ENCODE results near the gene CMTM8.

The CMTM8 gene

DNA sequence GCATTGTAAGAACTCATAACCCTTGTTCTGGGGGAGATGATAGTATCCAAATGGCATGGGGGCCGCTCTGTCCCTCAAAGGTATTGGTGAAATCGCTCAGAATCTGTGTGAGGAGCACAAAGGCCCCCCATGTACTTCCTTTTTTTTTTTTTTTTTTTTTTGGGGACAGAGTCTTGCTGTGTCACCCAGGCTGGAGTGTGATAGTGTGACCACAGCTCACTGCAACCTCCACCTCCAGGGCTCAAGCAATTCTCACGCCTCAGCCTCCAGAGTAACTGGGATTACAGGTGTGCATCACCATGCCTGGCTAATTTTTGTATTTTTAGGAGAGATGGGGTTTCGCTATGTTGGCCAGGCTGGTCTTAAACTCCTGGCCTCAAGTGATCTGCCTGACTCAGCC lies 37.0 kb downstream of the CMTM8 start:
- Histone ChIP-seq H3K79me2 (ENCODE audit: control insufficient read depth, low read length) (no peaks in the 10 kb centered on the region), H3K4me3 (ENCODE audit: low read length) (no peak overlapping the region), H3F3A (ENCODE audit: control insufficient read depth, insufficient read depth) (no peaks in the 10 kb centered on the region), H3K4me1 (ENCODE audit: control insufficient read depth, low read length) (no peaks in the 10 kb centered on the region), H3K27me3 (ENCODE audit: control insufficient read depth, low read length) (no peaks in the 10 kb centered on the region), H3K9me2 (replicated peaks; ENCODE audit: control insufficient read depth, low read length) (no peaks in the 10 kb centered on the region), H3K4me2 (ENCODE audit: low read length) (no peak overlapping the region), H3K9me3 (ENCODE audit: control insufficient read depth, insufficient read depth, low read length) (no peaks in the 10 kb centered on the region), H4K20me1 (ENCODE audit: control insufficient read depth, insufficient read depth, low read depth, low read length) (no peaks in the 10 kb centered on the region), H3K36me3 (ENCODE audit: control insufficient read depth, low read length) (no peaks in the 10 kb centered on the region), H3K27ac (ENCODE audit: low read depth, low read length) (no peak overlapping the region)
- TF ChIP-seq CTCF (IDR thresholded peaks at IDR 0.05; ENCODE audit: low read depth, low read length, poor library complexity, severe bottlenecking) (no peak), EZH2phosphoT487 (IDR thresholded peaks at IDR 0.05; ENCODE audit: borderline replicate concordance, low read length) (no peak)

DNA sequence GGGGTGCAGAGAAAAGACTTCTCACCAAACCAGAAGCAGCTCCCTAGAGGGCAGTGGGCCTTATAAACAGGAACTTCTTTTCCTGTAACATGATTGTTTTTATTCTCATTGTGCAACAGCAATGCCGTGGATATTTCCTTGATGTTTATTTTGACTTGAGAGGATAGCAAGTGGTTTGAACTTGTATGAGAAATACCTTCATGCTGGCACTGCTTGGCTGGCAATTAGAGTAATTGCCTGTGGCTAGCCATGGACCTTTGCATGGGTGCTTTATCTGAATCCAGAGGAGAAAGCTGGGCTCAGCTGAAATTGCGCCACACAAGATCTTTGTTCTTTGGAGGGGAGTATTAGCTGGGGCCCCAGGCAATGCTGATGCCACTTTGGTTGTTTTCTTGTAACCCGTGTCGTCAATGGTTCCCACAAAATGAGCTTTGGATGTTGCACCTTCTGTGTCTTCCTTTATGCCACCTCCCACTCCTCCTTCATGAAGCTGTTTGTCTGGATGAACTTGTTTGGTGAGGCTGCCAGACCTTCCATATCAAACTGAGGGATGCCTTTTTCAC lies 37.9 kb downstream of the CMTM8 start:
- Histone ChIP-seq H3K4me2 (ENCODE audit: low read length) (no peak overlapping the region), H3K27me3 (ENCODE audit: control insufficient read depth, low read length) (no peaks in the 10 kb centered on the region; the same call in 1 of the 2 replicates), H3K79me2 (ENCODE audit: control insufficient read depth, low read length) (no peaks in the 10 kb centered on the region), H3K4me3 (ENCODE audit: low read length) (no peak overlapping the region), H3K9me3 (ENCODE audit: control insufficient read depth, insufficient read depth, low read length) (no peaks in the 10 kb centered on the region), H3K36me3 (ENCODE audit: control insufficient read depth, low read length) (no peaks in the 10 kb centered on the region), H3F3A (ENCODE audit: control insufficient read depth, insufficient read depth) (no peaks in the 10 kb centered on the region), H4K20me1 (ENCODE audit: control insufficient read depth, insufficient read depth, low read depth, low read length) (no peaks in the 10 kb centered on the region), H3K9me2 (replicated peaks; ENCODE audit: control insufficient read depth, low read length) (no peaks in the 10 kb centered on the region), H3K4me1 (ENCODE audit: control insufficient read depth, low read length) (no peaks in the 10 kb centered on the region), H3K27ac (ENCODE audit: low read depth, low read length) (no peak overlapping the region)
- TF ChIP-seq CTCF (IDR thresholded peaks at IDR 0.05; ENCODE audit: low read depth, low read length, poor library complexity, severe bottlenecking) (no peak), EZH2phosphoT487 (IDR thresholded peaks at IDR 0.05; ENCODE audit: borderline replicate concordance, low read length) (no peak)

GRCh38 chr3:32278714-32279113 lies 40.2 kb downstream of the CMTM8 start:
- no peak overlapping the region for H3K4me2 ChIP-seq (ENCODE audit: low read length)
- TF ChIP-seq CTCF (IDR thresholded peaks at IDR 0.05; ENCODE audit: low read depth, low read length, poor library complexity, severe bottlenecking) (no peak), EZH2phosphoT487 (IDR thresholded peaks at IDR 0.05; ENCODE audit: borderline replicate concordance, low read length) (no peak)
- H3K9me3 ChIP-seq (ENCODE audit: control insufficient read depth, insufficient read depth, low read length), result no peaks in the 10 kb centered on the region
- H3K9me2 ChIP-seq (replicated peaks; ENCODE audit: control insufficient read depth, low read length), result no peaks in the 10 kb centered on the region
- no peaks in the 10 kb centered on the region for H3F3A ChIP-seq (ENCODE audit: control insufficient read depth, insufficient read depth)
- no peak overlapping the region for H3K27ac ChIP-seq (ENCODE audit: low read depth, low read length)
- peaks cover 4% of the 10 kb centered on the region; the same call in 1 of the 2 replicates for H3K4me1 ChIP-seq (ENCODE audit: control insufficient read depth, low read length)
- no peak overlapping the region for H3K4me3 ChIP-seq (ENCODE audit: low read length)
- no peaks in the 10 kb centered on the region for H3K79me2 ChIP-seq (ENCODE audit: control insufficient read depth, low read length)
- H4K20me1 ChIP-seq (ENCODE audit: control insufficient read depth, insufficient read depth, low read depth, low read length), result no peaks in the 10 kb centered on the region
- peaks cover 10% of the 10 kb centered on the region for H3K27me3 ChIP-seq (ENCODE audit: control insufficient read depth, low read length)
- H3K36me3 ChIP-seq (ENCODE audit: control insufficient read depth, low read length), result no peaks in the 10 kb centered on the region
